GOT3 (cell line): Measurements from ENCODE around the gene SLC1A2.

ENCODE experiments used
- DNase-seq: peaks from one replicate; lab custom pipeline; 2025; ENCODE audit warnings: mixed read lengths; lab: John Stamatoyannopoulos, UW

SLC1A2 gene

DNA sequence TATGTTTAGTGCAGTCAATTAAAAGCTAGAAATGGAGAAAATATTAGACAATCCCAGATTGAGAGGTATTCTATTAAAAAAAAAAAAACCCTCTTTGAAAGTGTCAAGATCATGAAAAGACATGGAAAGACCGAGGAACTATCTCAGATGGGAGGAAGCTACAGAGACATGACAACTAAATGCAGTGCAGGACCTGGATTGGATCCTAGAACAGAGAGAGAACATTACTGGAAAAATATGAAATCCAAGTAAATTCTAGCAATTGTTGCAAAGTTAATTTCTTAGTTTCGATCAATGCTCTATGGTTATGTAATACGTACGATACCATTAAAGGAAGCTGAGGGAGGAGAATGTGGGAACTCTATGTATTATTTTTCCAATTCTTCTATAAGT is 43.2 kb downstream of the SLC1A2 start:
- DNase-seq: no peak

DNA sequence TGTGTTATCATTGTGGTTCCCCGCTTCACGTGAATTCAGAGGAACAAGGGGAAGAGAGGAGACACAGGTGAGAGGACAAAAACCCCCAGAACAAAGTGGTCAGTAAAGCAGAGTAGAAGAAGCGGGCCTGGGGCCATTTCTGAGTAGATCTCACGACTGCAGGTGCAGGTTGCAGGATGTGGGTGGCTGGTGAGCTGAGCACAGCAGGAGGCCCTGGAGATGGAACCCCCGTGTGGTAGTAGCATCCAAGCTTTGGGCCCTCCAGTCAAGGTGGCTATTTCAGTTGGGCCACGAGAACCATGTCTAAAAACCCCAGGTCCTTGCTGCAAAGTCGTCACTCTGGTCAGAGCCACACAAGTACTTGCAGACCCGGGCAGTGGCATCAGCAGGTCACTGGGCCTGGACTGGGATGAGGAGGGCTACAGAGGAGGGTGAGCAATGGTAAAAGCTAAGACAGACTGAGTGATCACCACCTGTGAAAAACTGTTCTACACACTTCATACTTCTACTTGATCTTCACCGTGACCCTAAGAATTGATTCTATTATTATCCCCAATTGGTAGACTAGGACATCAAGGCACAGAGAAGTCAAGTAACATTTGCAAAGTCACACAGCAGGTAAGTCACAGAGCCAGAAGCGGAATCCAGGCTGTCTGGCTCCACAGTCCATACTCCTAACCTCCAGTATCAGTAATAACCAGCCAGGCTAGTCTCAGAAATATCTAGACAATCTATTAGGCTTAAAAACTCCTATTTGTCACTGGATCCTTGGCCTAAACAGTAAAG is 43.8 kb downstream of the SLC1A2 start:
- DNase-seq: no peak

DNA sequence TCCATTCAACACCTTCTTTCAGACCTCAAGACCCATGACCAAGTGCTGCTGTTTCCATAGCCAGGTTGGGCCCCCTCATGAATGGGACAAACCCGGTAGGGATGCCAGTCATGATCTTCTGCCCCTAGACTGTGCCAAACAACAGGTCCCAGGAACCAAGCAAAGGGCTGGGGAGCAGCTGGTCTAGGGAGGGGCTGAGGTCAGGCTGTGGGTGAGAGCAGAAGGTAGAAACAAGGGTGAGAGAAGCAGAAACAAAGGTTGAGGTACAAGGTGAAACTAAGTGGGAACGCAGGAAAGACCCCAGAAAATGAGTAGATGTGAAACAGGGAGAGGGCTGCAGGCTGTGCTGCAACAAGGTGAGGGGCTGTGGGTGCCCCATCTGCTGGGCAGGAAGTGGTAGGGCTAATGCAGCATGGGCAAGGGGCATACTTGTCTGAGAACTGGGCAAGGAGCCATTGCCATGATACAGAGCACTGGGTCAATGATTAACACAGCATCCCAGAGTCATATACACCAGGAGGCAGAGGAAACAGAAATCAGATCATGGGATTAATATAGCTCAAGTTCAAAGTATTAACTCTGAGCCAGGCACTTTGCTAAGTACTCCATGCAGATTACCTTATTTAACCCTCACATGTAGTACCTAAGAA is 45.9 kb downstream of the SLC1A2 start:
- no peak for DNase-seq

DNA sequence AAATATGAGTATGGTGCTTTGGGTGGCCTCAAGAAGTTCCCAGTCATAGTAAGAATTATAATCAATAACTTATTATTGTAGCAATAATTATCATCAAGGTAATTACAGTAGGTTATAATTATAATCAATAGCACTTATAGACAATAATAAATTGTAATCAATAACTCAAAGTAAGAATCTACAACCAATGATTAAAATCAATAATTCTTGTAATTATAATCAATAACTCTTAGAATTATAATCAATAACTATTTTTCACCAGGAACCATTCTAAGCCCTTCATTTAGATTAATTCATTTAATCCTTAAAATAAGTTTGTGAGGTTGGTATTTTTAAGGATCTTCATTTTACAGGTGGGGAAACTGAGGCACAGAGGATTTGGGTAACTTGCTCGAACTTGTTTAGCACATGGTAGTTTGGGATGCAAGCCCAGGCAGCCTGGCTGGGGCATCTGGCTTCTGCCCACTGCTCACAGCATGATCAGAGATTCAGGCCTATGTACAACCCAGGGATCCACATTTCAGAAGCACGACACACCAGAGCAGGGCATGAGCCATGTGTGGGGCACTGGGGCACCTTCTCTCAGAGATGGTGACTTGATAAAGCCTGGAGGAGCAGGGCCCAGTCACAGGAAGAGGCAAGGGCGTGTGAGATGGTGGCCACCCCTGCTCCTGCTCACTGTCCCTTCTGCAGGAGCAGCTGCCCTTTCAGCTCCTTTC is 46.6 kb downstream of the SLC1A2 start:
- DNase-seq: no peak

- DNase-seq: no peak
Measured at GRCh38 chr11:35367491-35367890, 51.9 kb downstream of the SLC1A2 start.

- DNase-seq: no peak
Measured at GRCh38 chr11:35366798-35367197, 52.6 kb downstream of the SLC1A2 start.

DNA sequence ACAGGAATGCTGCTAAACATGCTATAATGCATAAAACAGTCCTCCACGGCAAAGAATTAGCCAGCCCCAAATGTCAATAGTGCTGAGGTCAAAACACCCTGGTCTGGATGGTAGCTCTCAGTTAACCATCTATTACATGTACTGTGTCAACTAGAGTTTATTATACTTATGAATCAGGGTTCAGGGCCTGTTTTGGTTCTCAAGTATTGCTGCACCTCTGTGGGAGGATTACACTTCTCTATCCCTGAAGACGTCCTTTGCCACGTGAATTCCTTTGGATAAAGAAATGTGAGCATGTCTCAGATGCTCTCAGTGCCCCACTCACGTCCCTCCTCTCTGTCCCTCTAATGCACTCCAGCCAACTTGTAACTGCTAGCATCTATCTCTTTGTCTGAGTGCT is 53.4 kb downstream of the SLC1A2 start:
- no peak for DNase-seq

- no peak for DNase-seq
Measured at GRCh38 chr11:35365395-35365794, 54.0 kb downstream of the SLC1A2 start.

DNA sequence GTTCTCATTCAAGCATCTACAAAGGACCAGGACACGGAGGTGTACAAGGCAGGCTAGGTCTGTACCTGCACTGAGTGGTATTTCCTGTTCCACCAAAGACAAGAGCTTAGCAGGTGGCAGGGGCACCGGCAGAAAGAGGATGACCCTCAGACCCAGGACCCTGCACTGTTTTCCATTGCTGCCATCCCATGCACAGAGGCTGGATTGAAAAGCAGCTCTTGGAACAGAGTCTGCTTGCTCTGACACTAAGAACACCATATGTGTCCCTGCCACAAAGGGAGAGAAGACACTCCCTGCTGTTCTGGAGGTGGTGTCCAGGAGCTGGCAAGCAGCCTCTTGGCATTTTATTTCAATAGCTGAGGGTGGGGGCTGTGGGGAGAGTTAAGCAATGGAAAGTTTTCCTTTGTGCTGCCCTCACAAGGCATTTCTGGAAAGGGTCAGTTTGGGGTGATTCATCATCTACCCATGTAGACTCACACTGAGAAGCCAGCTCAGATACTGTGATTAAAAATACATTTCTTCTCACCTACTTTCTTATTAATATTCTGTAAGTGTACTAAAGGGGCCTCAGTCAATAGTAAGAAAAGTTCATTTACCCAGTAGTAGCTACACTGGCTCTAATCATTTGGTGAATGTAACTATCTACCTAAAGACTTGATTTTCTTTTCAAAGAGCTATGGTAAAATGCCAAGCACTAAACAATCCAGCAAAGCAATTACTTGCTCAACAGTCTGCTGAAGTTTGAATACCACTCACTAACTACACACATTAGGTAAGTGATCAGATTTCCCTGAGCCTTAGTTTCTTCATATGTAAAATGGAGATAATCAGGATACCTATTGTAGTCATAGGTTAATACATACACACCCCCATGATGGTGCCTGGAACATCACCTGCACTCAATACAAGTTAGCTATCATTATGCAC is 55.2 kb downstream of the SLC1A2 start:
- DNase-seq: no peak

GRCh38 chr11:35363246-35363801 is 56.0 kb downstream of the SLC1A2 start:
- no peak for DNase-seq

GRCh38 chr11:35362521-35362980 is 56.8 kb downstream of the SLC1A2 start:
- no peak for DNase-seq

GRCh38 chr11:35360055-35360530 is 59.3 kb downstream of the SLC1A2 start:
- DNase-seq: no peak

DNA sequence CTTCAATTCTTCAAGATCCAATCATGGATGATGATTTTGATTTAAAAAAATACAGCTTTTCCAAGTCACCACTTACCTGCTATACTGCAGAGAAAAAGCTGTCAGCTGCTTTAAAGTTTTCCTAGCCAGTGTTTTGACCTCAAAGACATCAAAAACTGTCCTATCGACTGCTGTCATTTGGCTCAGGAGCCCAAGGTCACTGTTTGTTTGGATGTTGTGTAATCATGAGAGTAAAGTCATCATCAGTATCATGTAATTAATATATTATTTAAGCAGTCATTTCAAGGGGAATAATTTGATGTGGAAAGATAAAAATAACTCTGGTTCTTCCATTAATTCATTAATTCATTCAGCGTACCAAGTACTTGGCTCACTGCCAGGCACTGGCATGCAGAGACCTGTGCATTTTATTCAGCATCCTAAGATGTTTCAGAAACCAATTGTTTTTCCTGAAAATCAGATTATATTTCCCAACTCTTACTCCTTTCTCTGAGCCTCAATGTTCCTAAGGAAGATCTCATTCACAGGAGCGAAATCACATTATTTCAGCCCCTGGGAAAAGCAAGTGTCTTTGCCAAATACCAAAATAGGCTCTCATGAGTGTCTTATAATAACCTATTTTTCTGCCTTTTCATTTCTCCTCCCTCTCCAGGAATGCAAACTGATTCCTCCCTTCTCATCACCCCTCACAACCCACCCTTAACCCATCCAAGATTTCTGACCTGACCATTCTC is 59.9 kb downstream of the SLC1A2 start:
- DNase-seq: no peak

- DNase-seq: no peak
Measured at GRCh38 chr11:35358391-35358790, 61.0 kb downstream of the SLC1A2 start.

DNA sequence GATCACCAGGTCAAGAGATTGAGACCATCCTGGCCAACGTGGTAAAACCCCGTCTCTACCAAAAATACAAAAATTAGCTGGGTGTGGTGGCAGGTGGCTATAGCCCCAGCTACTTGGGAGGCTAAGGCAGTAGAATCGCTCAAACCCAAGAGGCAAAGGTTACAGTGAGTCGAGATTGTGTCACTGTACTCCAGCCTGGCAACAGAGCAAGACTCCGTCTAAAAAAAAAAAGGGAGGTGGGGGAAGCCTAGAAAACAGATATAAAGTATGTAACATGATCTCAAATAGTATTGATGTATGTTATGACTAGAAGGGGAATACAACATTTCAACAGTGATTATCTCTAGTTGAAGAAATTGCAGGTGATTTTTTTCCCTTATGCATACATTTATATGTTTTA is 61.4 kb downstream of the SLC1A2 start:
- DNase-seq: no peak

GRCh38 chr11:35355102-35355749 is 64.1 kb downstream of the SLC1A2 start:
- no peak for DNase-seq

DNA sequence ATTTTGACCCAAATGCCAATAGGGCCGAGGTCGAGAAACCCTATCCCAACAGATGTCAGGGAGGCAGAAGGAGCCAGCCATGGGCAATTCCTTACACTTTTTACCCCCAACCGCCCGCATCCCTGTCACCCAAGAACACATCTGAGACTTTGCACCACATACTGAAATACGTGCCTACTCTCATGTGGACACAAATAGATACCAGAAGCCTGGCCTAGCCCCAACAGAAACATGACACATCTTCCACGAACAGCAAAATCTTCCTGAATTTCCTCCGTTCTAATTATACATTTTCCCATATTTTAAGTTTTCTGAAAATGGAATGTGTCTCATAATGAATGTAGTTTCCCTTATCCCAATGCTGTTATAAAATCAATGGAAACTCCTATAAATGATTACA is 64.7 kb downstream of the SLC1A2 start:
- DNase-seq: no peak

- no peak for DNase-seq
Measured at GRCh38 chr11:35352077-35352888, 67.1 kb downstream of the SLC1A2 start.

DNA sequence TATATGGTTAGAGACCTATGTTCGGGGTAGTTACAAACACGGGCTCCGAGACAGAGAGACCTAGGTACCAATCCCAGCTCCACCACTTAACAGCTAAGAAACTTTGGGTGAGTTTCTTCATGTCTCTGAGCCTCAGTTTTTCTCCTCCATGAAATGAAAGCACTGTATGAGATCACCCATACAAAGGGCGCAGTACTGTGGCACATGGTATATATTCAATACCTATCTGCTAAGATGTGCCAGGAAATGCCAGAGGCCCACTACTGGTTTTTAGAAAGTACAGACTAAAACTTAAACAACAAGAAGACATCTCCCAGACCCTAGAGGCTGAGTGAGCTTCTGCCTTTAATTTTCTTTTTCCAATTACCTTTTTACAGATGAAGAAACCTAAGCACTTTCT is 69.5 kb downstream of the SLC1A2 start:
- DNase-seq: no peak
